Measurements from ENCODE around the gene FUS.

DNA sequence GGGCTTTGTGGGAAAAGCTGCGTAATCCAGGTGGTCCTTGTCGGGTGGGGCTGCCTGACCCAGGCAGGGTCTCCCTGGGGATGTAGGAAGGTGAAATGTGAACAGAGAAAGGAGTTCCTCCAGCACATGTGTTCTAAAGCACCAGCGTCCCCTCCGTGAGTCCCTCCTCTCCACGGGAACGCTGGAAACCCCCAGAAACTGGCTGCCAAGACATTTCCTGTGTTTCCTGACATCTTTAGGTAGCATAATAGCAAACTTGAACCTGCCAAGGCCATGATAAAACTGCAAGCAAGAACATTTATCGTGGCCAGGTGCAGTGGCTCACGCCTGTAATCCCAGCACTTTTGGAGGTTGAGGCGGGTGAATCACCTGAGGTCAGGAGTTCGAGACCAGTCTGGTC, 49.6 kb downstream of the FUS start:
- TF ChIP-seq POLR2A (IDR thresholded peaks at IDR 0.05), result no peak
- TF ChIP-seq, protein P1, sequence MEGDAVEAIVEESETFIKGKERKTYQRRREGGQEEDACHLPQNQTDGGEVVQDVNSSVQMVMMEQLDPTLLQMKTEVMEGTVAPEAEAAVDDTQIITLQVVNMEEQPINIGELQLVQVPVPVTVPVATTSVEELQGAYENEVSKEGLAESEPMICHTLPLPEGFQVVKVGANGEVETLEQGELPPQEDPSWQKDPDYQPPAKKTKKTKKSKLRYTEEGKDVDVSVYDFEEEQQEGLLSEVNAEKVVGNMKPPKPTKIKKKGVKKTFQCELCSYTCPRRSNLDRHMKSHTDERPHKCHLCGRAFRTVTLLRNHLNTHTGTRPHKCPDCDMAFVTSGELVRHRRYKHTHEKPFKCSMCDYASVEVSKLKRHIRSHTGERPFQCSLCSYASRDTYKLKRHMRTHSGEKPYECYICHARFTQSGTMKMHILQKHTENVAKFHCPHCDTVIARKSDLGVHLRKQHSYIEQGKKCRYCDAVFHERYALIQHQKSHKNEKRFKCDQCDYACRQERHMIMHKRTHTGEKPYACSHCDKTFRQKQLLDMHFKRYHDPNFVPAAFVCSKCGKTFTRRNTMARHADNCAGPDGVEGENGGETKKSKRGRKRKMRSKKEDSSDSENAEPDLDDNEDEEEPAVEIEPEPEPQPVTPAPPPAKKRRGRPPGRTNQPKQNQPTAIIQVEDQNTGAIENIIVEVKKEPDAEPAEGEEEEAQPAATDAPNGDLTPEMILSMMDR (IDR thresholded peaks at IDR 0.05), result no peak

Measured in prostate gland (tissue), 2 donors.